Stimulated activated CD8-positive, alpha-beta memory T cell treated with anti-CD3 and anti-CD28 coated beads, Interleukin-4, amount 100 ng/mL, for 24 hours (primary cell): ENCODE results near the gene FKRP.
A peak's percentile ranks its signal among the peaks of the same experiment; 100 is the strongest.
"Not testable (repeated sequence)": the region's sequence is repeated elsewhere in the genome, so short reads cannot be mapped to it uniquely, and the experiment has no call there.

Experiments
- DNase-seq: peaks from one replicate; pipeline ENCODE4 v3.0.0-alpha.2; 2020; ENCODE audit warnings: low read depth

FKRP gene

GRCh38 chr19:46759817-46760333 is 14.0 kb downstream of the FKRP start:
- no peak for DNase-seq

GRCh38 chr19:46760363-46760762 is 14.5 kb downstream of the FKRP start:
- DNase-seq, result no peak

GRCh38 chr19:46760897-46761296 is 15.0 kb downstream of the FKRP start:
- DNase-seq, result not testable (repeated sequence)

GRCh38 chr19:46761418-46761831 is 15.6 kb downstream of the FKRP start:
- DNase-seq, result no peak

GRCh38 chr19:46762245-46762890 is 16.5 kb downstream of the FKRP start:
- no peak for DNase-seq

- no peak for DNase-seq
Measured at GRCh38 chr19:46764817-46765291, 19.0 kb downstream of the FKRP start.

- DNase-seq, result no peak
Measured at GRCh38 chr19:46766569-46767317, 20.9 kb downstream of the FKRP start.

GRCh38 chr19:46768746-46769145 is 22.9 kb downstream of the FKRP start:
- DNase-seq, result not testable (repeated sequence)

- no peak for DNase-seq
Measured at GRCh38 chr19:46772170-46773017, 26.5 kb downstream of the FKRP start.

- no peak for DNase-seq
Measured at GRCh38 chr19:46773018-46773399, 27.2 kb downstream of the FKRP start.

GRCh38 chr19:46775642-46776258 is 29.9 kb downstream of the FKRP start:
- no peak for DNase-seq

GRCh38 chr19:46776927-46777911 is 31.4 kb downstream of the FKRP start:
- DNase-seq, result no peak

- DNase-seq, result not testable (repeated sequence)
Measured at GRCh38 chr19:46777956-46778645, 32.2 kb downstream of the FKRP start.

- no peak for DNase-seq
Measured at GRCh38 chr19:46782355-46783019, 36.6 kb downstream of the FKRP start.

GRCh38 chr19:46783670-46784069 is 37.8 kb downstream of the FKRP start:
- DNase-seq, result no peak

- DNase-seq, result peak; percentile 62
Measured at GRCh38 chr19:46784262-46785053, 38.6 kb downstream of the FKRP start.

- DNase-seq, result no peak
Measured at GRCh38 chr19:46785054-46785979, 39.5 kb downstream of the FKRP start.

- no peak for DNase-seq
Measured at GRCh38 chr19:46785980-46786235, 40.1 kb downstream of the FKRP start.
